HG03135 (cell line): ENCODE data around the gene TMA7.

Experiments
- ATAC-seq: cut with Tn5 transposase; IDR thresholded peaks from one replicate; pipeline ENCODE4 v1.9.1; 2021; ENCODE audit warnings: mild to moderate bottlenecking, moderate library complexity; ENCODE audit not compliant: unreplicated experiment

Gene TMA7

DNA sequence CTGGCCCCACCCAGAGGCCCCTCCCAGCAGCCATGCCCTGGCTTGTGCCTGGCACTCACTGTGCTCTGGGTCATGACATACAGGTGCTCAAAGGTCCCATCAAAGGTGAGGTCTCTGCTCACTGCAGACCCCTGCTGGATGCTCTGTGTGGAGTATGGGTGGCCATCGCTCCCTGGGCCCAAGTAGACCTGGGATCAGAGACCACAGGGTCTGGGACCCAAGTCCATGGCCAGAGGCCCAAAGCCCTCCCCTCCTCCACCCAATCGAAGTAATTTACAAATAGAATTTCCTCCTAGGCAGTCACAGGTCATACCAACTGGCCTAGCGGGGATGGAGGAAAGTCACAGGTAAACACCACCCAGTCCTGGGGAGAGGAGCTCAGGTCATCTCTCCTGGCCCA is 17.8 kb upstream of the TMA7 start:
- ATAC-seq, result no peak

DNA sequence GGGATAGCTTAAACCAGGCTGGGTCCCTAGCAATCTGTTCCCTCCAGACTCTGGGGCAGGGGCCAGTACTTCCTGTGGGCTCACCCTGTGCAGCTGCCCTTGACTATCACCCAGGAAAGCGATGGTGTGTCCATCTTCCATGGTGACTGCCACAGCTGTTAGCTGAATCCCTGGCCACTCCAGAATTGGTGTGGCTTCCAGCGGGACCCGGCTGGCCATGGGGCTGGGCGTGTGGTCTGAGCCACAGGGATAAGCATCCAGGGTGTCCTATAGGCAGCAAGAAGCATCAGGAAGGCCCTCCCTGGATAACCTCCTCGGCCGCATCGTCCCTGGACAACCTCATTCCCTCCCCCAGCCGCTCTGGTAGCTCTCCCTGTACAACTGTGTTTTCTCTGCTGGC is 17.4 kb upstream of the TMA7 start:
- no peak for ATAC-seq

DNA sequence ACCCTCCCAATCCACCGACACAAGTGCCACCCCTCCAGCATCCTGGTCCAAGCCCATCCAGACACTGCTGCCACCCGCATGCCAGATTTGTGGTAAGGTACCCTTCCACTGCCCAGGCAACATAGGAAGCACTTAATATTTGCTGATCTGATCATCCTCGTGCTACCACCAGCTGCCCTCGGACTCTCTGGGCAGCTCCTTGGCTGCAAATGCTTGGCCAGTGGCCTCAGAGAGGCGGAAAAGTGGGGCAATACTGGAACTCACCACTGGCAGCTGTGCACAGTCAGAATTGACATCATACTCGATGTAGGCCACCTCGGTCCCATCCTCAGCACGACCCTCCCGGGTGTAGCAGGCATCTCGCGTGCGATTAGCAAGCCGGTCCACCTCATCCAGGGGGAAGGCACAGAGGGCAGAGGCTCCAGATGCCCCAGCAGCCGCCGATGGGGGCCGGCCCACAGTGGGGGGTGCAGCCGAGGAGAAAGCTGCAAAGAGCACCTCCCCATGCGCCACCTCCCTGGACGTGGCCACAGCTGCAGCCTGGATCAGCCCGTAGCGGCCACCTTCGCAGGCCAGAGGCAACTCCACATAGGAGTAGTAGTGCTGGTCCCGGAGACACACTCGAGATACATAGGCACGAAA is 16.7 kb upstream of the TMA7 start:
- no peak for ATAC-seq

DNA sequence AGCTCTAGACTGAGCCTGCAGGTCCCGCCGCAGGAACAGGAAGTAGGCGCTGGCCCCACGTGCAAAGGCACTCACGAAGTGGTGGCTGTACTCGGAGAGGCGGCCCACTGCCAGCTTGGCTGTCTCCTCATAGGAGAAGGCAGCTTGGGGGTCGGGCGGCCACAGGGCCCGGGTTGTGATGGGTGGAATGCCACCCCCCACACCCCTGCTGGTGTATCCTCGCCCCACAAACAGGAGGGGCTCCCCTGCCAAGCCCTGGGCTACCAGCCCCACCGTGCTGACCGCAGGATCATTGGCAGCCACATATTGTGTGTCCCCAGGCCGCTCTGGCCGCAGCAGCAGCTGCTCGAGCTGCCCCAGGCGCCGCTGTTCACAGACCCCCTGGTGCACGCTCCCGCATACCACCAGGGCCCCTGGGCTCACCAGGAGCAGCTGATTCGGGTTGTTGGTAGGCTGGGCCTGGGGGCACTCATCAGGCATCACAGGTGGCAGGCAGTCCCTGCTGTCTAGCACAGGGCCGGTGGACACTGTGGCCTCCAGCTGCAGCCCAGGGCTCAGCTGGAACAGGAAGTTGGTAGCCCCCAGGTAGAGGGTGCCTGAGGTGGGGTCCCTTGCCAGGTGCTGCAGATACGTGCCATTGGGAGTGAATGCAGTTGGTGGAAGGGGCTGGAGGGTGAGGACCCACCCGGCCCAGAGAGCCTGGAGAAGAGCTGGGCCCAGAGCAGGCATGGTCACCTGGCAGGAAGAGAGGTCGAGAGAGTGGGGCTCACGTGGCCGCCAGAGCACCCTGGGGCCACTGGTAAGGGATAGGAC is 16.0 kb upstream of the TMA7 start:
- no peak for ATAC-seq

DNA sequence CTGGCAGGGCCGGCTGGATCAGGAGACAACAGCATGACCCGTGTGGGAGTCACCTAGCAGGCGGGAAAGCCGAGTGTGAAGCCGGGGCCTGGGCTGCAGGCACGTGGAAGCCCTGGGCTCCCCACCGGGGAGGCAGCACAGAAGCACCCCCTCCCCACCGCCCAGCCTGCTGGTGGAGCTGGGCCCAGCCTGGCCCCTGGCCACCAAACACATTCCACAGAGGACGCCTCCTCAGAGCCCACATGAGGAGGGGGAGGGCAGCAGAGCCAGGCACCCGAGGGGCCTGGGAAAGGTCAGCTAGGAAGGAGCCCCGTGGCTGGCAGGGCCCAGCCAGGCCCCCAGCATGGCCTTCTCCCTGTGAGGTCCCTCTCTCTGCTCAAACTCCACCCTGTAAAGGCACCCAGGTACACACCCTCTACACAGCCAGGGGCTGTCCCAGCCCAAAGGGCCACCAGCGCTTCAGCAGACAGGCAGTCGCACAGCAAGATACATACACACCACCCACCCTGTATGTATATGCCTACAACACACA is 14.7 kb upstream of the TMA7 start:
- ATAC-seq, result no peak

DNA sequence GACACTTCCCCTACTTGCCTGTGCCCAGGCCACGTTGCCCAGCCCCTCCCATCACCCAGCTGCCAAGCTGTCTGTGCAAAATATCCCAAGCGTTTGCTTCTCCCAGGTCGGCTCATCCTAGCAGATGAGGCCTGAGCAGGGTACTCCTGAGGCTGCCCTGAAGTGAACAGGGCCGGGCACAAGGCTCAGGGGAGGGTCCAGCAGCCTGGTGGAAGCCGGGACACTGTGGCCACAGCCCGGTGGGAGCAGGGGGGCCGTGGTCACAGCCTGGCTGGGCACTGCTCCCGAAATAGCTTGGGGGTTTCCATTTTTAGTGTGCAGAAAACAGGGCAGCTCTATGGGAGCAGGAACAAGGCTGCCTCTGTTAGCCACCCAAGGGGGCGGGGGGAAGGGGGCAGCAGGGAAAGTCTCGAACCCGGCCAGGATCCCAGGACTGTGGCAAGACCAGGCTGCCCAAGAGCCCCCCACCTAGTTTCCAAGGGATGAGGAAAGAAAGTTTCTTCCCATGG is 13.6 kb upstream of the TMA7 start:
- no peak for ATAC-seq

DNA sequence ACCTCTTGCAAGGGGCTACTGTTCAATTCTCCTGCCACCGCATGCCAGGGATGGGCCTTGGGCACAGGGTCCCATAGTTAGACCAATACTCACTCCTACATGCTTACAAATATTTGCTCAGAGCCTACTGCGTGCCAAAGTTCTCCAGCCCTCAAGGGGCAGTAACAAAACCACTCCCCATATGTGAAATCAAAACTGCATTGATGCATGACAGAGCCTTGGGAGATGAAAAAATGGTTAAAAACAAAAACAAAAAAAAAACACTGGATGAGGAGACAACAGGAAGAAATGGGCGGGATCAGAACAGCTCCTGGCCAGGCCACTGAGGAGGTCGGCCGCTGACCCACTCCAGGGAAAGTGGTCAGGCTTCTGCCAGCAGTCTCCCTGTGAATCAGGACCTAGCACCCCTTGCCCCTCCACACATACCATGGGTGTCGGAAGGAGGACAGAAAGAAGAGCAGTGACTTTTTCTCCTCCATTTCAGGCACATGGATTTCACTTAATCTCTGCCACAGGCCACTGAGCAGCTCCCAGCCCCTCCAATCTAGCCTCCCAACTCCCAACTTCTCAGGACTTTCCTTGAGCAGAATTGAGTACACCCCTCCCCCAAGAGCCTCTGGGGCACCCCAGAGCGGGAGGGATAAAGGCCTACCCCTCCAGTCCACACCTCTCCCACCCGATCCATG is 13.0 kb upstream of the TMA7 start:
- no peak for ATAC-seq

DNA sequence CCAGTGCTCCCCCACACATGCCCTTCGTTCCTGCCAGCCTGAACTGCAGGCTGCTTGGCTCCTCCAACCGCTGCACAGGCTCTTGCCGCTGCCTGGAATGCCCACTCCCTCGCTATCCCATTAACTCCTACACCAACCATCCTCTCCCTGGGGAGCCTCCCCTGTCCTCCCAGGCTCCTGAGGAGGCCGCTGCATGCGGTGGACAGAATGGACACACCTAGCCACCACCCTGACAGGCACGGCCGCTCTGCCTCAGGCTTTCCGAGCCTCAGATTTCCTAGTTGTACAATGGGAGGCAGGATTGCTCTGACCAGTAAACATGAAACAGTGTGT is 12.5 kb upstream of the TMA7 start:
- no peak for ATAC-seq

DNA sequence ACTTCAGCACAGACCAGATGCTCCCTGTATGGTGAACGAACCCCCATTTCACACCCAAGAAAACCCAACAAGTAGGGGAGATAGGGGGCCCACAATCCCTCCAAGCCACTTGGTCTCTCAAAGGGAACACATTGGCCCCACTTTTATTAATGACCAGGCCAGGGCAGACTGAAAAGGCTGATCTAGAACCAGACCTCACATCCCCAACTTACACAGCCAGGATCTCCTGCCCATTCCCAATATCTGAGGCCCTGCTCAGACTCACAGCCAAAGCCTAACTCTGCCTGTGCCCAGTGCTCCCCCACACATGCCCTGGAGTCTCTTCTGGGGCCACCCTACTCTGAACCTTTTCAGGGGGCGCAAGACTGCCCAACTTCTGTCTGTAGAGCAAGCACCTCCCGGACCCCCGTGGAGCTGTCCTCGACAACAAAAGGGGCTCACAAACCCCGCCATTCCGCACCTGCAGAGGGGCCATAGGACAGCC is 11.9 kb upstream of the TMA7 start:
- ATAC-seq, result no peak

DNA sequence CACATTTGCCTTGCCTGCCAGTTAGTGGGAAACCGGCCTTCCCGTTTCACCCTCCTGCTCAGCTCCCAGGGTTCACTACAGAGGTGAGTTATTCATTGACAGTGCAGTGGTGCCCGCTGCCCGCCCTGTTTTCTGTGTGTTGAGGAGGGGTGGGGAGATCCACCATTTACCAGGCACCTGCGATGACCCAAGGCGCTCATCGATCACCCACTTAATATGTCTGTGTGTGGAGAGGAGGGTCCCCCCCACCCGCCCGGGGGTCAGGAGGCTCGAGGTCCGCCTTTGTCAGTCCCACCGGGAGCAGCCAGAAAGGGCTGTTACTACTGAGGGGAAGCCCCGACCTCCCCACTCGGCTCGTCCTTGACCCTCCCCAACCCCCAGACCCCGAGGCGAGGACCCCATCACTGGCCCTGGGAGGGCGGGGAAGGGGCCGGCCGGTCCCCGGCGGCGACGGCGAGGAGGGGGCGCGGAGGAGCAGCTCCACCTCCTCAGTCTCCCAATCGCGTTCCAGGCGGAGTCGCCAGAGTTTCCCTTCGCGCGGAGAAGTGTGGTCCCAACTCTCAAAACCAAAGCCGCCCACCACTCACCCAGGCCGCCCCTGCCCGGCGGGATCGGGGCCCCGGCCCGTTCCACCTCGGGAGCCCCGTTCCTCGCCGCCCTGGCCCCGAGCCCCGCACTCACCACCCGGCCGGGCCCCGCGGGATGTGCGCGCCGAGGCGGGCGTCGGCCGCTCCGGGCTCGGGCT is 11.3 kb upstream of the TMA7 start:
- no peak for ATAC-seq

DNA sequence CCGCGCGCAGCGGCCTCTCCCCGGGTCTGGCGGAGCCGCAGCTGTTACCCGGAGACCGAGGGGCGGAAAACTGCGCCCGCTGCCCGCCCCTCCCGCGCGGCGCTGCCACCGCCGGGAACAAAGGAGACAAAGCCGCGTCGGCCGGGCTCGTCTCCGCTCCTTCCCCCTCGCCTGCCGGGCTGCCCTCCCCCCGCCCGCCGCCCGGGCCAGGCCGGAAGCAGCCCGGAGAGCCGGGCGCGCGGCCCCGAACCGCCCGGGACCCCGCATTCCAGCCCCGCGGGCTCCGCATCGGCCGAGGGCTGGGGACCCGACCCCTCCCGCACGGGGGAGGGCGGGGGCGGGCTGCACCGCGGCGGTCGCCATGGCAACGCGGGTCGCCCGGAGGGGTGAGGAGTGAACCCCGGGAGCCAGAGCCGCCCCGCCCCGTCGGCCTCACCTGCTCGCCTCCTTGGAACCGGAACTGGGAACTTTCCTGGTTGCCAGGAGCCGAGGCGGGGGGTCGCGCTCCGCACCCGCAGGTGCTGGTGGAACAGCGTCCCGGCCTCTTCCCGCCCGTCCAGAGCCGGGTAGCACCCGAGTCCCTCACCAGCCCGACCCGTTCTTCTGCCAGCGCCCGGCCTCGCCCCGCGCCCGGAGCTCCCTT is 10.6 kb upstream of the TMA7 start:
- ATAC-seq, result no peak

DNA sequence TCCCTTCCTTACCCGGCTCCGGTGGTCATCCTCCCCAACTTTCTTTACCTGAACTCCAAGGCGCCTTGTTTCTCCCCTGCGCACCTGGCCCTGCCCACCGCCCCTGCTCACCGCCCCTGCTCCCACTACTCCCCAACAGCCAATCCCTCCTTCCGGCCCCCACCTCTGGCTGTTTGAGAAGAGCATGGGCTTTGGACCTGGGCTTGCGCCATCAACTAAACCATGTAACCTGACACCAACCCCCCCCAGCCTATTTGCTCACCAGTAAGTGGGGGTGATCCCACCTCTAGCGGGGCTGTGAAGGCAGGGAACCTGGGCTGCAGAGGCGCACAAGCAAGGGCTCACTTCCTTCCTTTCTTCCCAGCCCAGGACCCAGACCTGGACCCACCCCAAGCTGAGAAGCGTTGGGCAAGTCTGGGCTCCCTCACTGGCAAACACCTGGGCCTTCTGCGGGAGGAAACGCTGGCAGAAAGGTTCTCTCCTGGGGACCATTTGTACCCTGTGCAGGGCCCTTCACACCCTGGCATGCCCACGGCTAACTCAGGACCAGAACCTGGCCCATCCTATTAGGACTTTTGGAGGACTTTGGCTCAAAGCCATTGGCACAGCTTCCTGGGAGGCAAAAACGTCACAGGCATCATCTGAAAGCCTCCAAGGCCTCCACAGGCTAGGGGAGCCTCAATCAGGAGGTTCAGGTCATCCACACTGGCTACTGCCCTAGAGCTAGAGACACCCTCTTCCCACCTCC is 9.9 kb upstream of the TMA7 start, which contains the start of gene PLXNB1:
Gene PLXNB1, minus strand, starts transcription at position 127 of the 748 bp plus-strand sequence. CDS start 5,475 bp downstream, outside the sequence.
- no peak for ATAC-seq

DNA sequence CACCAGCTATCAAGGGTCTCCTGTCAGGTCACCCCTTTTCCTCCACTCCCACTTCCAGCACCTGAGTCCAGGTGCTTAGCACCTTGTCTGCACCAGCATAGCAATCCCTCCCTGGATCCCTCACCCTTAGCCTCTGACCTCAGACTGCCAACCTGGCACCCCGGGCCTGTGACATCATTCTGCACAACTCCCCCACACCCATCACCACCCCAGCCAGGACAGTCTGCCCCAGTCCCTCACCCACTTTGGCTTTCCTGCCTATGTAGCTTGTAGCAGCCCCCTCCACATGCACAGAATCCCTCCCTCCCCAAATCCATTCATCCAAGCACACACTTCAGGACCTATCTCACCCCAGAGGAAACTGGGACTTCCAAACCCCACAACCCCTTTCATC is 9.4 kb upstream of the TMA7 start:
- no peak for ATAC-seq

DNA sequence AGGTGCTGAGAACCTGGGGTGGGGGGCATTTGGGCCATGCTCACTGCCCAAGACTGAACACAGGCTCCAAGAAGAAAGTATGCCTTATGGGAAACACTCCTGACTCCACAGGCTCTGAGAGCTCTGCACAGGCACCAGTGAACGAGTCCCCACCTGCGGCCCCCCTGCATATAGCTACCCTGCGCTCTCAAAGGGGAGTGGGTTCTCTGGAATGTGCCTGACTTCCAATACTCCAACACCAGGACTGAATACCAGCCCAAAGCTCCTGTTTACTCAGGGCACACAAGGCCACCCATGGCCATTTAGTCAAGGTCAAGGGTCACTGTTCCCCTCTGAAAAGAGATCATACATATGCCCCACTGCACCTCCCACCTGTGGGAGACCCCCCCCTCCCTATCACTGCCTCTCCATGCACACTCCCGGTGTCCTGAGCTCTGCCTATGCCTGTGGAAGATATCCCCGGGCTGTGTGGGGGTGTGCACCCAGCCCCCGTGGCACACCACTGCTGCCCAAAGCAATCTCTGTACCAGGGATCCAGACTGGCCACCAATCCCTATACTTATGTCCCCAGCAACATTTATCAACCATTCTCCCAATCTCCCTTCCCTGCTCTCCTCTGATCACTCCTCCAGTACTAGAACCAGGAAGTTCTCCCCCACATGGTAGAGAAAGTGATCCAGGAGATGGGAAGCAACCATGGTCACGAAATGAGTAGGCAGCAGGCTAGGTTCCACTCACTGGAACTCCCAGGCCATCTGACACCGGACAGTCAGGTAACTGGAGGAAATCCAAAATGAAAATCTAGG is 8.6 kb upstream of the TMA7 start:
- no peak for ATAC-seq

DNA sequence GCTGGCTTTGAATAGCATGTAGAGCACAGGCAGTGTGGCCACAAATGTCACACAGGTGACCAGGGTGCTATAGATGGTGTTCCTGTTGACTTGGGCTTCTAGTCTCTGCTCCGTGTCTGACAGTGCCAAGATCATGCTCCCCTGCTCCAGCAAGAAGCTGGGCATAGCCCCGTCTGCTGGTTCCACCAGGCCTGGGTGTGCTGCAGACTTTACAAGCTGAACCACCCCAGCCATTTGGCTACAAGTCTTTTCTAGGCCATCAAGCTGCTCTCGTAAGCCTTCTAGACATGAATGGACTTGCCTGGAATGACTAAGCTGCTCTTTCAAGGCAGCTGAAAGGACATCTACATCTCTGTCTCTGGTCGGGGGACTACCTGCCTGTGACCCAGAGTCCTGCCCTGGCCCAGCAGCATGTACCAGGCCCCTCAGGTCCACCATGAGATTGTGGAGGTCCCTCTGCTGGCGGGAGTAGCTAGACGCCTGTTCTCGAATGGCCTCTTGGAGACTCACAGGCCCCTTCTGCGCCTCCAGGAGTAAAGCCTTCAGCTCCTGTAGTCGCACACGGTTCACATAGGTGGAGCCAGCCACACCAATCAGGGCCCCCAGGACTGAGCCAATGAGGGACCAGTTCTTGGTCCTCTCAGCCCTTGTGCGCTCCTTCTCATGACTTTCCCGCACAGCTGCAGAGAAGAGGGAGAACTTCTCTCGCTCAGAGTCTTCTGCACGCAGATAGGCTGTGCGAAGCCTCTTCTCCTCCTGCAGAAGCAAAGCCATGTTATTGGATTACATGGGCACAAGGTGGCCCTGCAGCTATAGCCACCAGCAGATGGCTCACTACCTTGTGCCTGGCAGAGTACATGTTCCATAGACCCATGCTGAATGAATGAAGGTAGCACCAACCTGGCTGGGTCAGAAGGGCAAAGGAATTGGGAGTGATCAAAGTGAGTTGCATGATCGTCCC is 7.4 kb upstream of the TMA7 start:
- no peak for ATAC-seq

DNA sequence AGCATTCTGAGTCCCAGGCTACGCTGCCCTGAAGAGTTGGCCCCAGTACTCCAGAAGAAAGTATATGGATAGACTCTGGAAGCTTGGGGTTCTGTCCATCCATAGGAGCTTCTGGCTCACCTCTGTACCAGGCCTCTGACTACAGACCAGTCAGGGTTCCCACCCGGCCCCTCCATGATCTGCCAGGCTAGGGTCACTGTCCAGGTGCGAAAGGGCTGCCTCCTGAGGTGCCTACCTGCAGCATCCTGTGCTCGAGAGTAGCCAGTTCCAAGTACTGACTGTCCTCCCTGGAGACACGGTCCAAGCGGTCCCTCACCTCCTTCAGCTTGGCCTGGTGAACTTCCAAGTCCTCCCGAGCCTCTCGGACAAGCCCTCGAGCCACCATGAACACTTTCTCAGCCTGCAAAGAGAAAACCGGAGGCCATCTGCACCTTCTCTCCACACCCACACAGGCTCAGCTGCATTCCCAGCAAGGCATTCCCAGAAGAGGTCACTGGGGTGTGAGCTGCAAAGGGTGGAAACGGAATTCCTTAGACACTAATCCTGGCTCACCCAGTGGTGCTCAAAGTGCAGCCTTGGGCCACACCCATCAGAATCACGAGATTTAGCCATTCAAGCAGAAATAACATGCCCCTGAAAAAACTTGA is 6.5 kb upstream of the TMA7 start:
- no peak for ATAC-seq

DNA sequence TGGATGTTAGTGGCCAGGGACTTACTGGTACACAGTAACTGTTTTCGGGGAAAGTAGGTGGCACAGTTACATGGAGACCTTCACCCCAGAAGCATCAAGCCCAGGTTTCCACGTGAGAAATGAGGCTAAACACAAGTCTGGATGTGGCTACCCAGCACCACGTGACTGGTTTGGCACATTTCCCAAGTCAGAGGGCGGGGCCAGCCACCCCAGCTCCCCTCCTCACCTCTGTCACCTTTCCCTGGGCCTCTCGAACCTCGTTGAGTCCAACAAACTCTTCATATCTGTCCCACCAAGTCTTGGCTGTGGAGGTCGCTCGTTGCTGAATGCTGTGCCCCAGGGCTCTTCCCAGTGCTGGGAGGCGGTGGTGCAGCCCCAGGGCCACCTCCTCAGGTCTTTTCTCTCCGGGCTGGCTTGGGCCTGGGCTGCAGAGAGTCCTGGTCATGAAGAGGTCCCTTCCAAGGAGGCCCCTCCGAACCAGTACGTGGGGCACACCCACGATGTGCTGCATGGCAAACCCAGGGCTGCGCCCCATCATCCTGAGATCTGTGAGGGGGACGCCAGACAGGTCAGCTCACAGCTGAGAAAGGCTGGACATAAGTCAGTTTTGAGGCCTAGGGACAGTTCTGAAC is 5.3 kb upstream of the TMA7 start:
- ATAC-seq, result no peak
